GM18520 (cell line): ENCODE data around the gene TTLL8.
"Not testable (repeated sequence)": the region's sequence is repeated elsewhere in the genome, so short reads cannot be mapped to it uniquely, and the experiment has no call there.

Experiments
- ATAC-seq: cut with Tn5 transposase; IDR thresholded peaks from one replicate; pipeline ENCODE4 v1.9.1; 2021; ENCODE audit not compliant: unreplicated experiment

TTLL8 gene

DNA sequence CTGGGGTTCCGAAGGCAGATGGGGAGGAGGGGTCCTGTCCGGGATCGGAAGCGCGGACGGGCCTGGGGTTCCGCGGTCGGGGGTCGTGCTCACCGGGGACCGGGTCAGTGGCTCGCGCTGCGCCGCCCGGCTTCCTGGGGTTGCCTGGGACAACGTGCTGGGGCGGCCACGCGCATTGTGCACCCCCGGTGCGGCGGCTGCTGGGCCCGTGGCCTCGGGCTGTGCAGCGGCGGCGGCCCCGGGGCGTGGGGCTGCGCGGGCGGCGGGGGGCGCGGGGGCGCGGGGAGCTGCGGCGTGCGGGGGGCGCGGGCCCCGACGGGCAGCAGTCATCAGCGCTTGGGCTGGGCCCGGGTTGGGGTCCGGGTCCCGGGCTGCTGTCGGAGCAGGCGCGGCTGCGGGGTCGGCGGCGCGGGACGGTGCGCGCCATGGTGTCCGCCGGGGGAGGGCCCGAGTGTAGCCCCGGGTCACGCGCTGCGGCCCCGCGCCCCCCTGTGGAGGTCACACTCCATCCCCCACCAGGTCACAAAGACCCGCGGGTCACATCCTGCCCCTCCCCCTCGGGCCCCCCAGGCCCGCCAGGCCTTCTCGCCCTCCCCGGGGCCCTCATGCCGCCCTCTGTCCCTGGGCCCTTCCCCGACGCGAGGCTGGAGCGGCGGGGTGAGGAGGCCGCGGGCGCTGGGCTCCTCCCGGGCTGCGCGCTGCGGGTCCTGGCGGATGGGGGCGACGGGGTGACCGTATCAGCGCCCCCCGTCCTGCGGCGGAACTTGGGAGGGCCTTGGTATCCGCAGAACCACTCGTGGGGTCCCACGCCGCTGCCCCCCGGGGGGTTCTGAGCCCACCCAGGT lies at the start of gene TTLL8:
Gene TTLL8, minus strand, starts transcription at position 238 of the 845 bp plus-strand sequence.
- no peak for ATAC-seq

- no peak for ATAC-seq
Observed at GRCh38 chr22:50107529-50107928, 49.4 kb upstream of the TTLL8 start.

DNA sequence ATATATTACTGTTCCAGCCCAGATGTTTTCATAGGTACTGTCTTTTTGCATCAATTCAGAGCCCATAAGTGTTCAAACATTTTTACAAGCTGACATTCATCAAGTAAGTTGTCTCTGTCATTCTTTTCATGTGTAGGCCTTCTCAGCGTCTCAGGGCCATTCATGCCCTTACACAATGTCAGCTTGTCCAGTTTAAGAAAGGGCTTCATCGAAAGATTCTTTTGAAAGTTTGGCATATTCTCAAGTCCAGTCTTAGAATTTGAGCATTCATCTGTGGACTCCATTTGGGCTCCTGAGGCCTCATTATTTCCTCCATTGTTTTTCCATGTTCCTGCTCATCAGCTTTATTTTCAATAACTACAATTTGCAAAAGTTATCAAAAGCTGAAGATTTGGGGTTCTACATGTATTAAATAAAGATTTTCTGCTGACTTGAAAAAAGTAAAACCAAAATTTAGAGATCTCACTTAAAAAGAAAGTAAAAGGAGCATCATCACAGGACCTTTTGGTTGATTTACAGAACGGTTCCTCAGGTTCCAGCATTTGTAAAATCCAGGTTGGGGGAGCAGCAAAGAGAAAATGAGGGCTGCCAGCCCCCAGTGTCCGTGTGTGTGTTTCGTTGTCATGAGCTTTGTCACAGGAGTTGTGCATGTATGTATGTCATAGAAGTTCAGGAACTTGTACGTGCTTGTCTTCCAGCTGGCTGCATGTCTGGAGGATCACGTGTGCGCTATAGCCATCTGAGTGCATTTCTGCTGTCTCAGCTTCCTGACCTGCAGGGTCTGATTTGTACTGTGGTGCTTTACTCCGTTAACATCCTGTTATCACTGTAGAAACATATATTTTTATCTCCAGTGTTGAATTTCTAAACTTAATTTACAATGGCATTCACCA lies 47.4 kb upstream of the TTLL8 start:
- no peak for ATAC-seq

DNA sequence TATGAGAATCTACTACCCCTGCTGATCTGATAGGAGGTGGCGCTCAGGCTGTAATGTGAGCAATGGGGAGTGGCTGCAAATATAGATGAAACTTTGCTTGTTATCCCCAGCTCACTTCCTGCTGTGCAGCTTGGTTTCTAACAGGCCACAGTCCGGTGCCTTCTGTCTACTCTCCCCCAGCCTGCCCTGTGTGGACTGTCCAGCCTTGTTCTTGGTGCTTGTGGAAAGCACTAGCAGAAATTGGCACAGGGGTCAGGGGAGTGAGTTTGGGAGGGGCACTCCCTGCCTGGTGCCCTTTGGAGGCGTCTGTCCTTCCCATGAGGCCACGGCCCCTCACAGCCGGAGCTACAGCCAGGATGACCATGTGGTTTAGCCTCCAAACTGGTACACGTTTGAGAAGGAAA lies 46.0 kb upstream of the TTLL8 start:
- ATAC-seq, result no peak

GRCh38 chr22:50102946-50103345 lies 44.8 kb upstream of the TTLL8 start:
- ATAC-seq, result no peak

DNA sequence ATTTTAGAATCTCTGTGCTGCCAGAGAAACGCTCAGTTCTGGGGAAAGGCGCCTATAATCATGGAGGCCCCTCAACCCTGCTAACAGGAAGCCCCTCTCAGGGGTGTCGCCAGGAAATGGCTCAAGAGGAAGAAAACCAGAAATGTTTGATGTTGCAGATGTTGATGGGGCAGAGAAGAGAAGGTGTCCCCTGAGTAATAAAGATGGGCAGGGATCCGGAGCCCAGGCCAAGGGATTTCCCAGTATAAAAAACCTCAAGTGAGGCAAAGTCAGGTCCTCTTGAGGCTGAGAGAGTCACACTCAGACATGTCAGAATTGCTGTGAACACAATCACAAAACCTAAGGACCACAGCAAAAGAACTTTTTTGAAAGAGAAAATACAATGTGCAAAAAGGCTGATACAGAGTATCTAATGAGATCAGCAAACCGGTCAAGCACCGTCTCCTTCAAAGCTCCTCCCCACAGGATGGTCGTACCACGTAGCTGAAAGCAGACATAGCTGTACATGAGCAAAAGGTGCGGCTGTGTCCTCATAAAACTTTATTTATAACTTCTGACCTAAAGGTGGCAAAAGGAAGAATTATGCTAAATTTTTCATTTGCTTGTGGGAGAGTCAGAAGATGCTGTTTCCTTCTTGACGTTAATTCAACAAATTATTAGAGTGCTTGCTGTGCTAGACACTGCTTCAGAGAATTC lies 43.9 kb upstream of the TTLL8 start:
- no peak for ATAC-seq

- no peak for ATAC-seq
Observed at GRCh38 chr22:50098052-50098451, 40.0 kb upstream of the TTLL8 start.

DNA sequence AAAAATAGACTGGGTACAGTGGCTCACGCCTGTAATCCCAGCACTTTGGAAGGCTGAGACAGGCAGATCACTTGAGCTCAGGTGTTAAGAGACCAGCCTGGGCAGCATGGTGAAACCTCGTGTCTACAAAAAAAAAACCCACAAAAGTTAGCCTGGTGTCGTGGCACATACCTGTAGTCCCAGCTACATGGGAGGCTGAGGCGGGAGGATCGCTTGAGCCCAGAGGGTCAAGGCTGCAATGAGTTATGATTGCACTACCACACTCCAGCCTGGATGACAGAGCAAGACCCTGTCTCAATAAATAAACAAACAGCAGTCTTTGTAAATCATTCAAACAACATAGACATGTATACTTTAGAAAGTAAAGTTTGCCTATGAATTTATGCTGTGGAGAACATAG lies 34.2 kb upstream of the TTLL8 start:
- ATAC-seq, result no peak

GRCh38 chr22:50091092-50091768 lies 33.1 kb upstream of the TTLL8 start:
- ATAC-seq, result no peak

GRCh38 chr22:50090412-50090714 lies 32.3 kb upstream of the TTLL8 start:
- ATAC-seq, result no peak

- no peak for ATAC-seq
Observed at GRCh38 chr22:50089682-50090411, 31.7 kb upstream of the TTLL8 start, which contains the start of gene MOV10L1. MOV10L1 (plus strand) TSS chr22:50090006; CDS start chr22:50090089, 83 bp downstream.

- no peak for ATAC-seq
Observed at GRCh38 chr22:50089231-50089630, 31.1 kb upstream of the TTLL8 start.

GRCh38 chr22:50088096-50088495 lies 30.0 kb upstream of the TTLL8 start:
- ATAC-seq, result no peak

- ATAC-seq, result no peak
Observed at GRCh38 chr22:50087646-50088045, 29.5 kb upstream of the TTLL8 start.

GRCh38 chr22:50086975-50087374 lies 28.9 kb upstream of the TTLL8 start:
- ATAC-seq, result not testable (repeated sequence)

GRCh38 chr22:50086526-50086925 lies 28.4 kb upstream of the TTLL8 start:
- ATAC-seq, result no peak

GRCh38 chr22:50085211-50085972 lies 27.3 kb upstream of the TTLL8 start, which contains the start of gene MLC1:
MLC1 (minus strand) TSS chr22:50085426; CDS start chr22:50084902, 524 bp downstream.
- ATAC-seq, result no peak

DNA sequence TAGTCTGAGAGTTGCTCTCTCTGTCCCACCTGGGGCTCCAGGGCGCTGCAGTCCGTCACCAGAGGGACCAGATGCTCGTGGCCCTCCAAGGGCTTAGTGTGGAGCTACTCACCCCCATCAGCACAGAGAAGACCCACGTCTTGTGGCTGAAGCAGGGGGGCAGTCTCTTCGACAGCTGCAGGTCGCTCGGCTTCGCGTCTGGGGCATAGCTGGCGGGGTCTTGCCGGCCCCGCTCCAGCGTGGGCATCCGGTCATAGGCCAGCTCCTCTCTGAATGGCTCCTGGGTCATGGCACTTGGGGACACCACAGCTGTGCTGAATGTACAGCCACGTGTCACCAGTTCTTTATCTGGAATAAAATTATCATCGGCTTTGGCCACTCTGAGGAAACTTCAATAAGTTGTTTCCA lies 26.5 kb upstream of the TTLL8 start:
- no peak for ATAC-seq

- no peak for ATAC-seq
Observed at GRCh38 chr22:50084080-50084477, 26.0 kb upstream of the TTLL8 start.
